ENCODE data around the gene PALLD.
"Not testable (repeated sequence)": the region's sequence is repeated elsewhere in the genome, so short reads cannot be mapped to it uniquely, and the experiment has no call there.

Gene PALLD

GRCh38 chr4:168796362-168797106, 299.7 kb downstream of the PALLD start:
- DNase-seq (ENCODE audit: low spot score) = no peak

GRCh38 chr4:168797194-168797593, 300.3 kb downstream of the PALLD start:
- DNase-seq (ENCODE audit: low spot score) = no peak

- DNase-seq (ENCODE audit: low spot score) = no peak
Measured at GRCh38 chr4:168797738-168798375, 301.0 kb downstream of the PALLD start.

GRCh38 chr4:168800926-168801325, 304.1 kb downstream of the PALLD start:
- DNase-seq (ENCODE audit: low spot score) = no peak

GRCh38 chr4:168802222-168802621, 305.4 kb downstream of the PALLD start:
- no peak for DNase-seq (ENCODE audit: low spot score)

- DNase-seq (ENCODE audit: low spot score) = not testable (repeated sequence)
Measured at GRCh38 chr4:168803052-168803451, 306.2 kb downstream of the PALLD start.

- no peak for DNase-seq (ENCODE audit: low spot score)
Measured at GRCh38 chr4:168803732-168804131, 306.9 kb downstream of the PALLD start.

GRCh38 chr4:168804146-168804545, 307.3 kb downstream of the PALLD start:
- no peak for DNase-seq (ENCODE audit: low spot score)

GRCh38 chr4:168805341-168805740, 308.5 kb downstream of the PALLD start:
- DNase-seq (ENCODE audit: low spot score) = no peak

- DNase-seq (ENCODE audit: low spot score) = not testable (repeated sequence)
Measured at GRCh38 chr4:168806247-168806646, 309.4 kb downstream of the PALLD start.

- no peak for DNase-seq (ENCODE audit: low spot score)
Measured at GRCh38 chr4:168811207-168811606, 314.4 kb downstream of the PALLD start.

GRCh38 chr4:168811786-168812651, 315.2 kb downstream of the PALLD start:
- no peak for DNase-seq (ENCODE audit: low spot score)

GRCh38 chr4:168812806-168813205, 316.0 kb downstream of the PALLD start:
- DNase-seq (ENCODE audit: low spot score) = no peak

- DNase-seq (ENCODE audit: low spot score) = no peak
Measured at GRCh38 chr4:168813890-168814289, 317.0 kb downstream of the PALLD start.

GRCh38 chr4:168815379-168816345, 318.8 kb downstream of the PALLD start:
- DNase-seq (ENCODE audit: low spot score) = no peak

- DNase-seq (ENCODE audit: low spot score) = no peak
Measured at GRCh38 chr4:168817370-168817769, 320.5 kb downstream of the PALLD start.

- DNase-seq (ENCODE audit: low spot score) = no peak
Measured at GRCh38 chr4:168822481-168822880, 325.6 kb downstream of the PALLD start.

GRCh38 chr4:168825975-168826374, 329.1 kb downstream of the PALLD start:
- no peak for DNase-seq (ENCODE audit: low spot score)

- no peak for DNase-seq (ENCODE audit: low spot score)
Measured at GRCh38 chr4:168826620-168827019, 329.8 kb downstream of the PALLD start.

GRCh38 chr4:168830777-168831512, 334.1 kb downstream of the PALLD start:
- no peak for DNase-seq (ENCODE audit: low spot score)

- no peak for DNase-seq (ENCODE audit: low spot score)
Measured at GRCh38 chr4:168831585-168831918, 334.7 kb downstream of the PALLD start.

All from globus pallidus (tissue), 1 donor.